ENCODE data around the gene PLVAP. TPM values are rescaled to one million over a fixed set of nuclear protein-coding genes. Genes with fewer than 3 reads are reported as not detected.

PLVAP gene
- total and polyA plus RNA-seq, 2 experiments from 2014 or later: not detected

GRCh38 chr19:17357078-17357666 lies 20.0 kb downstream of the PLVAP start (continued):
- TF ChIP-seq ZNF462 (CRISPR knock-in tag; IDR thresholded peaks at IDR 0.05) (no peak), EZH2phosphoT487 (IDR thresholded peaks at IDR 0.05; ENCODE audit: unreplicated experiment) (no peak), POLR2AphosphoS5 (IDR thresholded peaks at IDR 0.05; ENCODE audit: low read depth) (no peak), STAT1 (IDR thresholded peaks at IDR 0.05; ENCODE audit: unreplicated experiment) (no peak)

DNA sequence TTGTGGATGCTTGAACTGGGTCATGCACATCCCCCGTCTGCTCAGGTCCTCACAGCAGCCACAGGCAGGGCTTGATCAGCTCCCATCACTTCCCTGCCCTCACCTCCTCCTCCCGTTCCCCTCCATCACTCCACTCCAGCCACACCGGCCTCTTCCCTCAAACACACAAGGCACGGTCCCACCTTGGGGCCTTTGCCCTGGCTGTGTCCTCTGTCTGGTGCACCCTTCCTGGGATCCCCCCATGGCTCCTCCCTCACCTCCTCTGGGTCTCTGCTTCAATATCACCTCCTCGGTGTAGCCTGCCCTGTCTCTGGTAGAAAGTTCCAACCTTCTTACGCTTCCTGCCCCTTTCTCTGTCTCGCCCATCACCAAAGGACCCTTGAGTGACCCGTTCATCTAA lies 23.8 kb downstream of the PLVAP start:
- TF ChIP-seq ZNF462 (CRISPR knock-in tag; IDR thresholded peaks at IDR 0.05): no peak
- no peak for TF ChIP-seq NANOG (IDR thresholded peaks at IDR 0.05; ENCODE audit: borderline replicate concordance)
- TF ChIP-seq STAT1 (IDR thresholded peaks at IDR 0.05; ENCODE audit: unreplicated experiment): no peak
- TF ChIP-seq POLR2AphosphoS5 (IDR thresholded peaks at IDR 0.05; ENCODE audit: low read depth): no peak
- TF ChIP-seq EZH2phosphoT487 (IDR thresholded peaks at IDR 0.05; ENCODE audit: unreplicated experiment): no peak
- no peak for TF ChIP-seq JUNB (IDR thresholded peaks at IDR 0.05; ENCODE audit: unreplicated experiment)
- TF ChIP-seq CTCF (conservative IDR thresholded peaks at IDR 0.05; ENCODE audit: low read depth in 2 of 2): no peak
- H3K27ac ChIP-seq (ENCODE audit: low read depth): no peak overlapping the region
- H3F3A ChIP-seq (replicated peaks; ENCODE audit: low read depth): no peaks in the 10 kb centered on the region
- H3K9me2 ChIP-seq (ENCODE audit: insufficient read depth): no peaks in the 10 kb centered on the region
- Mint-ChIP-seq H3K9me3 (no peaks in the 10 kb centered on the region), H3K27me3 (ENCODE audit: insufficient read depth, low read depth, poor library complexity) (peaks cover 11% of the 10 kb centered on the region), H3K4me1 (peaks cover 13% of the 10 kb centered on the region), H3K4me3 (no peak overlapping the region; the same call in 2 of the 3 replicates), H3K36me3 (ENCODE audit: low read depth) (no peaks in the 10 kb centered on the region), H3K27ac (no peak overlapping the region)
- H4K20me1 ChIP-seq (replicated peaks; ENCODE audit: insufficient read depth): no peaks in the 10 kb centered on the region
- no peak overlapping the region for H3K4me3 ChIP-seq
- H2AFZ ChIP-seq: peak overlapping the region; percentile 63
- ATAC-seq (no peak), DNase-seq (ENCODE audit: low spot score) (no peak)
- no peaks in the 10 kb centered on the region for H3K79me2 ChIP-seq (replicated peaks; ENCODE audit: insufficient read depth)
- no peaks in the 10 kb centered on the region for H3K36me3 ChIP-seq (ENCODE audit: insufficient read depth)
- H3K4me1 ChIP-seq (ENCODE audit: insufficient read depth): peaks cover 5% of the 10 kb centered on the region; the same call in 1 of the 2 replicates
- no peak overlapping the region for H3K4me2 ChIP-seq
- H3K27me3 ChIP-seq (ENCODE audit: insufficient read depth): no peaks in the 10 kb centered on the region
